IPS-18a (cell line): ENCODE measurements around the gene ENTPD1.
"Not testable (repeated sequence)": the region's sequence is repeated elsewhere in the genome, so short reads cannot be mapped to it uniquely, and the experiment has no call there.

Experiments used
- H3K27ac ChIP-seq: one replicate; pipeline ENCODE4 v1.5.1; 2013; ENCODE audit warnings: low read length
- H3K27me3 ChIP-seq: one replicate; pipeline ENCODE4 v1.6.1; 2013; ENCODE audit warnings: mild to moderate bottlenecking, low read length; ENCODE audit not compliant: control insufficient read depth, insufficient read depth
- H3K36me3 ChIP-seq: one replicate; pipeline ENCODE4 v1.6.1; 2013; ENCODE audit warnings: low read depth, low read length; ENCODE audit not compliant: control insufficient read depth
- H3K4me1 ChIP-seq: one replicate; pipeline ENCODE4 v1.6.1; 2013; ENCODE audit warnings: low read depth, low read length; ENCODE audit not compliant: control insufficient read depth
- H3K4me3 ChIP-seq: one replicate; pipeline ENCODE4 v1.5.1; 2013; ENCODE audit warnings: low read length
- H3K9ac ChIP-seq: one replicate; pipeline ENCODE4 v1.6.1; 2013; ENCODE audit warnings: mild to moderate bottlenecking, low read length, moderate library complexity
- H3K9me3 ChIP-seq: one replicate; pipeline ENCODE4 v1.6.1; 2013; ENCODE audit warnings: low read depth, low read length; ENCODE audit not compliant: control insufficient read depth

Gene ENTPD1, protein sequence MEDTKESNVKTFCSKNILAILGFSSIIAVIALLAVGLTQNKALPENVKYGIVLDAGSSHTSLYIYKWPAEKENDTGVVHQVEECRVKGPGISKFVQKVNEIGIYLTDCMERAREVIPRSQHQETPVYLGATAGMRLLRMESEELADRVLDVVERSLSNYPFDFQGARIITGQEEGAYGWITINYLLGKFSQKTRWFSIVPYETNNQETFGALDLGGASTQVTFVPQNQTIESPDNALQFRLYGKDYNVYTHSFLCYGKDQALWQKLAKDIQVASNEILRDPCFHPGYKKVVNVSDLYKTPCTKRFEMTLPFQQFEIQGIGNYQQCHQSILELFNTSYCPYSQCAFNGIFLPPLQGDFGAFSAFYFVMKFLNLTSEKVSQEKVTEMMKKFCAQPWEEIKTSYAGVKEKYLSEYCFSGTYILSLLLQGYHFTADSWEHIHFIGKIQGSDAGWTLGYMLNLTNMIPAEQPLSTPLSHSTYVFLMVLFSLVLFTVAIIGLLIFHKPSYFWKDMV

DNA sequence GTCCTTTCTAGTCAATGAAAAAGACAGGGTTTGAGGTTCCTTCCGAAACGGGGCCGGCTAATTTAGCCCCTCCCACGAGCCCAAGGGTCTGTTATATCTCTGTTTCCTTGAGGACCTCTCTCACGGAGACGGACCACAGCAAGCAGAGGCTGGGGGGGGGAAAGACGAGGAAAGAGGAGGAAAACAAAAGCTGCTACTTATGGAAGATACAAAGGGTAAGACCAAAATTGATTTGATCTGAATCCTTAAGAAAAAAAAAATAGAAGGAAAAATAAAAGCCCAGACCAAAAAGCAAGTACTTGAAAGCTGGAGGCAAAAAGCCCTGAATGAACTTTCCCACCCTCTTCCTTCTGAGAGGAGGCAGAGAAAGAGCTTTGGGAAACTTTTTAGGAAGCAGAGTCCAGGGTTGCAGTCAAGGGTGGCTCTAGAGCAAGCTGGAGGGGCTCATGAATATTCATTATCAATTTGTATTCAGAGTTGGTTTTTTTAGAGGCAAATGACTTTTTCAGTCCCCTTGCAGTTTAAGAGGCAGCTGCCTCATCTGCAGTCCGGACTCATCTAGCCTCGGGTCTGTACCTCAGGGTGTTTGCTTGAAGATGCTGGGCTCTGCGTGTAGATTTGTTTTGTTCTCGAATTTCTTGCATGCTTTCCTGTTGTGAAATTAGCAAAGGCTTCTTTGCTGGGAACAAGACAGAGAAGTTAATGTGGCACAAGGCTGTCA, at the start of gene ENTPD1:
Gene ENTPD1 (plus strand): TSS at position 123 of the 721 bp plus-strand sequence. CDS start 77 bp downstream, at position 200.
- Histone ChIP-seq H3K9ac (peak within 1 kb of the TSS; percentile 41), H3K27ac (no peak within 1 kb of the TSS)

DNA sequence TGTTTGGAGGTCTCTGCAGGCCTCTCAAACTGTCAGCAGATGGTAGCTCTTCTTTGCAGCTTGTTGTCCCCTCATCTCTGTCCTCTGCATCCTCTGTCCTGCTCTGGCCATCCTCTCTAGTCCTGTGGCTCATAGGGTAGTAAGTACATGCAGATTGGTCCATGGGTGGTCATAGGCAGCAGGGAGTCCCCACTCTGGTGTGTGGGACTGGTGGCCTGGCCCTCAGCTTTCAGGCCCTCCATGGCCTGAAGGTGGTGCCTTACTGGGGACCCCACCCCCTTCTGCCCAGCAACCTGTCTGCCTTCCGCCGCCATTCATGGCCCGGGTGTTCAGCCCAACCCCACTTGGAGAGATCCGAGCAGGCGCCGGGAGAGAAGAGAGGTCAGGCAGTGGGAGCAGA, 49.4 kb upstream of the ENTPD1 start:
- Histone ChIP-seq H3K4me1 (no peaks in the 10 kb centered on the region), H3K27ac (no peak overlapping the region), H3K4me3 (no peak overlapping the region), H3K9ac (no peak overlapping the region), H3K9me3 (no peaks in the 10 kb centered on the region), H3K27me3 (no peaks in the 10 kb centered on the region), H3K36me3 (no peaks in the 10 kb centered on the region)

More for the DNA sequence above, at the start of gene ENTPD1:
- peak within 1 kb of the TSS; percentile 67 for H3K4me3 ChIP-seq
- peaks cover 10% of the 10 kb centered on the region for H3K27me3 ChIP-seq
- H3K9me3 ChIP-seq: no peaks in the 10 kb centered on the region
- peaks cover 14% of the 10 kb centered on the region for H3K4me1 ChIP-seq
- H3K36me3 ChIP-seq: no peaks in the 10 kb centered on the region

DNA sequence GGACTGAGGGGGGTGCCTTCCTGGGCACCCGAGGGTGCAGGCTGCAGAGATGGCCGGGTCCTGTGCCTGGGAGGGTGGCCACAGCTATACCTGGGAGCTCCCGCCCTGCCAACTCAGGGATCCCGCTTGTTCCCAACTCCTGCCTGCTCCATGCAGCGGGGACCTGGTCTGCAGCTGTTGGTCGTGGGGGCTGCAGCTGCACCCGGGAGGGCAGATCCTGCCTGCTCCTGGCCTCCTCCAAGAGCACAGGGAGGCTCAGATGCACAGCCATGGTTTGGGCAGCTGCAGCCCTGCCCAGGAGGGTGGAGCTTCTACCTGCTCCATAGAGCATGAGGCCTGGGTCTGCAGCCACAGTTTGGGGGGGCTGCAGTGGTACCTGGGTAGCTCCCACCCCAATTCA, 49.0 kb upstream of the ENTPD1 start:
- Histone ChIP-seq H3K9me3 (no peaks in the 10 kb centered on the region), H3K36me3 (no peaks in the 10 kb centered on the region), H3K4me1 (no peaks in the 10 kb centered on the region), H3K4me3 (no peak overlapping the region), H3K27ac (no peak overlapping the region), H3K9ac (no peak overlapping the region), H3K27me3 (no peaks in the 10 kb centered on the region)

DNA sequence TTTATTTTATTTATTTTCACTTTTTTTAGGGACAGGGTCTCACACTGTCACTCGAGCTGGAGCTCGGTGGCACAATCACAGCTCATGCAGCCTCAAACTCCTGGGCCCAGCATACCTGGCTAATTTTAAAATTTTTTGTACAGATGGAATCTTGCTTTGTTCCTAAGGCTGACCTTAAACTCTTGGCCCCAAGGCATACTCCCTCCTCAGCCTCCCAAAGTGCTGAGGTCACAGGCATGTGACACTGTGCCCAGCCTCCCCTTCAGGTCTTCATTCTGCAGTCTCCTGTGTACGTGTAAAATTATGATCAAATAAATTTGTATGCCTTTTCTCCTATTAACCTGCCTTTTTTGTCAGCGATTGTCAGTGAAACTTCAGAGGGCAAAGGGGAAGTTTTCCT, 44.5 kb upstream of the ENTPD1 start:
- H3K4me3 ChIP-seq: no peak overlapping the region
- H3K9me3 ChIP-seq: no peaks in the 10 kb centered on the region
- no peak overlapping the region for H3K9ac ChIP-seq
- no peak overlapping the region for H3K27ac ChIP-seq
- H3K27me3 ChIP-seq: no peaks in the 10 kb centered on the region
- no peaks in the 10 kb centered on the region for H3K4me1 ChIP-seq
- no peaks in the 10 kb centered on the region for H3K36me3 ChIP-seq

DNA sequence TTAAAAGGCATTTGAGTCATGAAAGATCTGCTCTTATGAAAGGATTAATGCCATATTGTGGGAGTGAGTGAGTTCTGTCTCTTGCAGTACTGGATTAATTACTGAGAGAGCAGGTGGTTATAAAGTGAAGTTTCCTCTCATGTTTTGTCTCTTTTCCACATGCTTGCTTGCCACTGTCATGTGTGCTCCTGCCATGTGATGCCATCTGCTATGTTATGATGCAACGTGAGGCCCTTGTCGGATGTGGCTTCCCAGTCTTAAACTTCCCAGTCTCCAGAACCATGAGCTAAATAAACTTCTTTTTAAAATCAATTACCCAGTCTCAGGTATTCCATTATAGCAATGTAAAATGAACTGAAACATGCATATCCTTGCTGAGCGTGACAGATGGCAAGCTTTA, 39.5 kb upstream of the ENTPD1 start:
- no peaks in the 10 kb centered on the region for H3K9me3 ChIP-seq
- no peak overlapping the region for H3K9ac ChIP-seq
- no peaks in the 10 kb centered on the region for H3K36me3 ChIP-seq
- no peak overlapping the region for H3K4me3 ChIP-seq
- H3K27ac ChIP-seq: no peak overlapping the region
- no peaks in the 10 kb centered on the region for H3K4me1 ChIP-seq
- H3K27me3 ChIP-seq: no peaks in the 10 kb centered on the region

DNA sequence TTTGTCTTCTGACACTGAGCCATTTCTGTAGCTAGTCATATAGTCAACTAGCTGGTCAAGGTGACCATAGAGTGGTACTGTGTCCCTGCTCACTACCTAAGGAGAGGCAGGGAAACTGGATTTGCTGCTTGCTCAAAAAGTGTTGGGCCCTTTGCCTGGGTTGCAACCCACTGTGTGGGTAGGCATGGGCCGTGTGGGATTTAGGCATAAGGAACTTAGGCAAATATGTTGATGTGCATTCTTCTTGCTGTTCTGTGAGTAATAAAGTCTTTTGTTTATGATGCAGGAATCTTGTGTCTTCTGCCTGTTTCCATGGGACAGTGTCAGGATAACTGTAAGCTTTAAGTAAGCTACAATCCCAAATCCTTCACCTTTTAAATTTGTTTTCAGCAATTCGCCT, 39.1 kb upstream of the ENTPD1 start:
- Histone ChIP-seq H3K27me3 (no peaks in the 10 kb centered on the region), H3K9me3 (no peaks in the 10 kb centered on the region), H3K4me1 (no peaks in the 10 kb centered on the region), H3K4me3 (no peak overlapping the region), H3K27ac (no peak overlapping the region), H3K36me3 (no peaks in the 10 kb centered on the region), H3K9ac (no peak overlapping the region)

DNA sequence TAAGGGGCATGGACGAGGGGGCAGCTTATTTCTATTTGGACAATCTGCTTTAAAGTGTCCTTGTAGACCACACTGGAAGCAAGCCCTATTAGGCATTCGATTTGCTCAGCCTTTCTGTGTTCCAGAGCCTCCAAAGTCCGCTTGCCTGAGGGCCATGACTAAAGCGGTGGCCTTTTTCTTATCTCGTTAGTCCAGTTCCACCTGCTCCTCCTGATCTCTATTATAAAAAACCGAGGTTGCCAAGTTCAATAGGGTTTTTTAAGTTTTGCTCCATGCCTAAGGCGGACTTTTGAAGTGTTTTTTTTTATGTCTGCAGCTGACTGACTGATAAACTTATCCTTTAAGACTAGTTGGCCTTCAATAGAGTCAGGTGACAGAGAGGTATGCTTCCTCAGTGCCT, 35.2 kb upstream of the ENTPD1 start:
- H3K4me3 ChIP-seq, H3K27ac ChIP-seq, H3K36me3 ChIP-seq, H3K9me3 ChIP-seq, H3K27me3 ChIP-seq, H3K9ac ChIP-seq, H3K4me1 ChIP-seq: not testable (repeated sequence)

DNA sequence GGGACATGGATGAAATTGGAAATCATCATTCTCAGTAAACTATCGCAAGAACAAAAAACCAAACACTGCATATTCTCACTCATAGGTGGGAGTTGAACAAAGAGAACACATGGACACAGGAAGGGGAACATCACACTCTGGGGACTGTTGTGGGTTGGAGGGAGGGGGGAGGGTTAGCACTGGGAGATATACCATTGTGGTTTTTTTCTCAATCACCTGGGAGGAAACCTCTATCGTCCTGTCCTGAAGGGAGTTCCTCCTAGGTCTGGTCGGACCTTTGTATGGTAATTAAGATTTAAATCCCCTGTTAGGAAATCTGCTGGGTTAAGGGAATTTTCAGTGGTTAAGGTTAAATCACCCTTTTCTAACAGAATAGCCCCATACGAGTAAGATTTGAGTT, 33.5 kb upstream of the ENTPD1 start:
- H3K27ac ChIP-seq, H3K36me3 ChIP-seq, H3K9me3 ChIP-seq, H3K4me3 ChIP-seq, H3K27me3 ChIP-seq, H3K9ac ChIP-seq, H3K4me1 ChIP-seq: not testable (repeated sequence)

DNA sequence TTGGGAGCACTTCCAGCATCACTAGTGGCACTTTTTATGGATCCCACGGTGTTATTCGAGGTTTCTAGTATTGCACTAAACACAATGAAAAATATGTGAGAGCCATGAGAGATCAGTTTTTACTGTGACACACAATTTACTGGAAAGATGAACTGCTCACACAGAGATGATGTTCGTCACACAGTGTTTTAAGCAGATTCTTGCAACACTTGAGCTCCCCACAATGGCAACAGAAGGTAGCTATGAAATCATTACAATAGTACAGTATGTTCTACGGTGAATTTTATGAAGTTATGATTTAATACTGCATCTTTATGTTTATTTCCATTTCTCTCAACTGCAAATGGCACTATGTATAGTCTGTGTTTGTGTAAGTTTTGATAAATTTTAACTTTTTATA, 27.4 kb upstream of the ENTPD1 start:
- Histone ChIP-seq H3K36me3 (no peaks in the 10 kb centered on the region), H3K9me3 (peaks cover 10% of the 10 kb centered on the region), H3K4me1 (no peaks in the 10 kb centered on the region), H3K27ac (no peak overlapping the region), H3K9ac (no peak overlapping the region), H3K4me3 (no peak overlapping the region), H3K27me3 (no peaks in the 10 kb centered on the region)

DNA sequence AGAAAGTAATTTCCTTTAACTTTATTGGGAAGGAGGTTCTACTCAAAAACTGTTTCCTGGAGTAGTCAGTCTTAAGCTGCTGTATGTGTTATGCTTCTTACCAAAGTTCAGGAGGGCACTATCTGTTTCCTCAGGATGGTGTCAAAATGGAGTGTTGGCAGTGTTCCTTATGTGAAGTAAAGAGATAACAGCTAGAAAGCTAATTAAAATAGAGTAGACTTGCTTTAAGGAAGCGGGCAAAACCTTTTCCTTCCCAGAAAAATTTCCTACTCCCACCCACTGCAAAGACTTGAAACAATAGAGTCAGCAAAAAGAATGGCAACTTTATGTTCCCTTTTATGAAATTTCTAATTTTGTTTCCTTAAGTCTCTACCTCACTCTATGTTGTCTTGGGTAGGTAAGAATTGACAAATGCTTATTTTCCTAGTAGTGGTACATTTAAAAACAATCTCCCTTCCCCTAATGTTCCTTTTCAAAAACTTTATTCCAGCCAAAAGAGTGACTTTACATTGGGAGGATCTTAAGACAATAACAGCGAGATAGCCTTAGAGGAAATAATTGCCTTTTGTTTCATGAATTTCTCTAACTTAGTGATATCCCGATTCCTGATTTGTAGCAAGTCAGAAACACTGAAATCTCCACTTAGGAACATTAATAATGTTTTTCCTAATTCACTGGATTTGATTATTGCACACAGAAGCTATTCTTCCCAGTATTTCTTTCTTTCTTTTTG, 26.5 kb upstream of the ENTPD1 start:
- peaks cover 10% of the 10 kb centered on the region for H3K9me3 ChIP-seq

DNA sequence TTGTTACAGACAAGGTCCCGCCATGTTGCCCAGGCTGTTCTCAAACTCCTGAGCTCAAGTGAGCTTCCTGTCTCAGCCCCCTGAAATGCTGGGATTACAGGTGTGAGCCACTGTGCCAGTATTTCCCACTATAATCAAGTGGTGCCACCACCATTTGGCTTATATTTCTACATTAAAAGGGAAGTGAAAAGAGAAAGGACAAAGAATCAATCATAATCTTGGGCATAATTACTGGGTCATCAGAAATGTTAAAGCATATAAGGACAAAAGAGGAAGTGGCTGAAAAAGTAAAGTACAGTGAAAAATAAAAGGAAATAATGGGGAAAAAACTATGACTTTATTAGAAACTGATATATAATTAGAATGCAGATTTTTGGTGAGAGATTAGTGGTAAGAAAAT, 25.7 kb upstream of the ENTPD1 start:
- Histone ChIP-seq H3K27me3 (no peaks in the 10 kb centered on the region), H3K27ac (no peak overlapping the region), H3K9ac (no peak overlapping the region), H3K36me3 (no peaks in the 10 kb centered on the region), H3K9me3 (peaks cover 10% of the 10 kb centered on the region), H3K4me1 (no peaks in the 10 kb centered on the region), H3K4me3 (no peak overlapping the region)

More for the DNA sequence above, 26.5 kb upstream of the ENTPD1 start:
- no peaks in the 10 kb centered on the region for H3K4me1 ChIP-seq
- no peaks in the 10 kb centered on the region for H3K27me3 ChIP-seq
- H3K9ac ChIP-seq: no peak overlapping the region
- no peaks in the 10 kb centered on the region for H3K36me3 ChIP-seq
- H3K4me3 ChIP-seq: no peak overlapping the region
- H3K27ac ChIP-seq: no peak overlapping the region
